Naive B cell (primary cell): ENCODE measurements around the gene AK8. TPM values are rescaled to one million over a fixed set of nuclear protein-coding genes. Genes with fewer than 3 reads are reported as not detected.
A peak's percentile ranks its signal among the peaks of the same experiment; 100 is the strongest.

ENCODE experiments used
- ATAC-seq, 2 donors: fragments of 150-1000 bp; cut with Tn5 transposase; 2 replicates each; pipeline ENCODE4 v1.10.0; 2021; ENCODE audit warnings: low read depth in 2 of 2, mild to moderate bottlenecking in 2 of 2, moderate library complexity in 2 of 2
- DNase-seq: peaks from one replicate; pipeline ENCODE4 v3.0.0; 2022
- H3K27ac Mint-ChIP-seq, 6 donors: one replicate each; pipeline ENCODE4 v1.8.0; 2020 to 2022; ENCODE audit warnings: mild to moderate bottlenecking in 6 of 6, mixed read lengths in 6 of 6, moderate library complexity in 5 of 6, inconsistent platforms in 2 of 6
- H3K27me3 Mint-ChIP-seq, 3 donors: one replicate each; pipeline ENCODE4 v1.8.0; 2021 to 2022; ENCODE audit warnings: mixed read lengths in 3 of 3, mild to moderate bottlenecking in 1 of 3
- H3K36me3 Mint-ChIP-seq, 2 donors: one replicate each; pipeline ENCODE4 v1.8.0; 2020 to 2022; ENCODE audit warnings: mixed read lengths in 2 of 2, inconsistent platforms in 1 of 2, mild to moderate bottlenecking in 1 of 2
- H3K4me1 Mint-ChIP-seq, 3 donors: one replicate each; pipeline ENCODE4 v1.8.0; 2020 to 2022; ENCODE audit warnings: mixed read lengths in 3 of 3, inconsistent platforms in 1 of 3, mild to moderate bottlenecking in 1 of 3, moderate library complexity in 1 of 3
- H3K4me3 Mint-ChIP-seq, 8 donors: one replicate each; pipeline ENCODE4 v1.8.0; 2020 to 2022; ENCODE audit warnings: mild to moderate bottlenecking in 8 of 8, mixed read lengths in 8 of 8, moderate library complexity in 8 of 8, inconsistent platforms in 2 of 8
- H3K9me3 Mint-ChIP-seq, 7 donors: one replicate each; pipeline ENCODE4 v1.8.0; 2020 to 2022; ENCODE audit warnings: mixed read lengths in 7 of 7, mild to moderate bottlenecking in 5 of 7, inconsistent platforms in 2 of 7, moderate library complexity in 1 of 7
- polyA plus RNA-seq, 6 donors: library from polyadenylated mRNA; unstranded; fragments of 300-500 nt; fragmentation: Illumina TruSeq; gene quantifications; one replicate each; pipeline ENCODE4 v1.2.3, GENCODE V29; 2021; ENCODE audit warnings: low read depth in 6 of 6

The AK8 gene
- polyA plus RNA-seq, 6 donors from 2014 or later = 0.70 to 4.7 (median 1.5) TPM

DNA sequence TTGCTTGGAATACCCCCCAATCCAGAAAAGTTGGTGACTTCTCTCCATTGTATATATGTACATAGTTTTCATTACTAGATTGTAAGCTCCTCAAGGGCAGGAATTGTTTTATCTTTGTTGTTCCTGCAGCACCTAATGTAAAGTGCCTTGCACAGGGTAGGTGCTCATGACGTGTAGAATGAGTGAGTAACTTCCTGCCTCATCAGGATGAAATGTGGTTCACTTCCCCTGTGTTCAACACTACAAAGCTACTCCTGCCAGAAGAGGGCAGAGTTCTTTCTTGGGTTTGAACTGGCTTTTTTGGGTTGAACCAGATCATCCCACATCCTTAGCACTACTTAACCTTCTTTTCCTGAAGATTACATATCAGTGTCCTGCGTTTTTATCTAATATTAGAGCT, 183.9 kb downstream of the AK8 start:
- H3K27me3 Mint-ChIP-seq = peaks cover 0 to 9% (median 0%) of the 10 kb centered on the region in 3 donors
- peaks cover 4 to 31% (median 25%) of the 10 kb centered on the region in 7 donors for H3K9me3 Mint-ChIP-seq
- no peaks in the 10 kb centered on the region for H3K4me1 Mint-ChIP-seq
- ATAC-seq (peak; percentile 72 to 86), DNase-seq (no peak)
- no peak overlapping the region for H3K27ac Mint-ChIP-seq
- no peak overlapping the region for H3K4me3 Mint-ChIP-seq
- peaks cover 23 to 32% of the 10 kb centered on the region in 2 donors for H3K36me3 Mint-ChIP-seq

DNA sequence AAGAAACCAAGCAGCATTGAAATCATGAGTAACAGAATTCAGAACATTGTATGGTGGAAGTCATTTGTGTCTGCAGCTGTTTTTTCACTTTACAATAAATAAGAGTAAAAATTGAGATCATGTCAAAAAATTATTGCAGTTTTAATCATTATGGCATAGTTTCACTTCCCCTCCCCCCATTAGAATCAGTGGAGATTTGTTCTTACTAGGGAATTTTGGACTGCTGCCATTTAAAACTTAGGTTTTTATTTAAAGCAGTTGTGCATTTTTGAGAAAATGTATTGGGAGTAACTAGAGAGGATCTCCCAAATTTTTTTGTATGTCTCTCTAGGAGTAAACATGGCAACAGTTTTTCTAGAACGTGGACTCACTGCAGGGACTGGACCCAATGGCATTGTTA, 187.4 kb downstream of the AK8 start:
- no peaks in the 10 kb centered on the region for H3K4me1 Mint-ChIP-seq
- H3K27me3 Mint-ChIP-seq = no peaks in the 10 kb centered on the region
- ATAC-seq (no peak), DNase-seq (no peak)
- peaks cover 0 to 6% (median 0%) of the 10 kb centered on the region in 7 donors for H3K9me3 Mint-ChIP-seq
- no peak overlapping the region for H3K27ac Mint-ChIP-seq
- peaks cover 15 to 26% of the 10 kb centered on the region in 2 donors for H3K36me3 Mint-ChIP-seq
- no peak overlapping the region for H3K4me3 Mint-ChIP-seq

DNA sequence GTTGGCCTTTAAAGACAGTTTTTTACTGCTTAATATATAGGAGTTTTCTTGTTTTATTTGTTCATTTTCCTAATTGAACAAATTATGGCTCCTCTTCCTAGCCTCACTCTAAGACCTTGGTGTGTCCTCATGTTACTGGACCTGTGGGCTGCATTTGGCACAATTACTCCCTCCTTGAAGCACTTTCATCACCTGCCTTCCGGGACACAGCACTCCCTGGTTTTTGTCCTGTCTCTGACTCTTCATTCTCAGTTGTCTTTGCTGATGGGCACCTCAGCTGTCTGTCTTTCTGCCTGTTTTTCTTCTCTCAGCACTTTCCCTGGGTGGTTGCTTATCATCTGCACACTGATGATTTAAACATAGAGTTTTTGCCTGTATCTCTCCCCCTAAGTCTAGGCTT, 194.2 kb downstream of the AK8 start:
- no peaks in the 10 kb centered on the region for H3K9me3 Mint-ChIP-seq
- peaks cover 5 to 7% (median 6%) of the 10 kb centered on the region in 3 donors for H3K4me1 Mint-ChIP-seq
- H3K27ac Mint-ChIP-seq = peak overlapping the region in 1 of 6 donors; percentile 58
- DNase-seq (no peak), ATAC-seq (no peak)
- no peaks in the 10 kb centered on the region for H3K27me3 Mint-ChIP-seq
- H3K4me3 Mint-ChIP-seq = no peak overlapping the region
- peaks cover 21 to 36% of the 10 kb centered on the region in 2 donors for H3K36me3 Mint-ChIP-seq

DNA sequence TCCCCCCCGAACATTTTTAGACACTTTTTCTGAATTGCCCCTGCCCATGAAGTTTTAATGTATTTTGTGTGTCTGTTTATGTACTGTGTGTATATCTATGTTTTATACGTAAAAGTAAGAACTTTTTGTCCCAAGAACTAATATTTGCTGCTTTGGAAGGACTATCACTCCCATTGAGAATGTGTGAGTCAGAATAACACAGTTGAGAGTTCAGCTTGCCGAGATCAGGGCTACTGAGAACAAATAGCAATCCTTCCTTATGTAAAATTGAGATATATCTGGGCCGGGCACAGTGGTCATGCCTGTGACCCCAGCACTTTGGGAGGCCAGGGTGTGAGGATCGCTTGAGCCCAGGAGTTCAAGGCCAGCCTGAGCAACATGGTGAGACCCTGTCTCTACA, 196.5 kb downstream of the AK8 start:
- Mint-ChIP-seq H3K4me3 (peak overlapping the region in 1 of 8 donors; percentile 33), H3K27ac (peak overlapping the region in 1 of 6 donors; percentile 64), H3K36me3 (peaks cover 12 to 26% of the 10 kb centered on the region in 2 donors), H3K9me3 (no peaks in the 10 kb centered on the region), H3K4me1 (peaks cover 12 to 16% (median 16%) of the 10 kb centered on the region in 3 donors), H3K27me3 (no peaks in the 10 kb centered on the region)
- no peak for DNase-seq
- no peak for ATAC-seq

DNA sequence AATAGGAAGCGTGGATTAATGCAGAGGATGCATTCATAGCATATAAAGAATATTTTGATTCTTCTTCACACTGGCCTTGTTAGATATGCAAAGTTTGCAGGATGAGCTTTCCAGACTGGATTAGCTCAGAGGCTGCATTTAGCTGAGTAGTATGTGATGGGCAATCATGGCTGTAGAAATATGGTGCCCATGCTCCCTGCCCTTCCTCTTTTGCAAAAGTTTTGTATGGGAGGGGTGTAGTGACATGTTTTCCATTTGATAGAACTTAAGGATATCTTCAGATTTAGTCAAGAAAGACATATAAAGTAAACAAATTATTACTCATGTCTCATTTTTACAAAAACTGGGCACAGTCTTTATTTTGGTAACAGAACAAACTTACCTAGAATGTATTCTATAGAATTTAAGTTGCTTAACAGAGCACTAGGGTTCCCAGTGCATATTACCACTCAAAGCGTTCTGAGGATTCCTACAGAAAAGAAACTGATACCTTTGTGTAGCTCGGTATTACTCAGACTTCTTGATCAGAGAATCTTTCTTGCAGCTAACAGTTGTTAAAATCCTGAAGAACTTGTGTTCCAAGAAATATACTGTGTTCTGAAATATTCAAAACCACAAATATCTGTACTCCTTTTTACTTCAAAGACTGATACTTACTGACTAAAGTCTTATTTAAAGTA, 198.0 kb downstream of the AK8 start:
- no peak for DNase-seq
- peaks cover 12 to 21% of the 10 kb centered on the region in 2 donors for H3K36me3 Mint-ChIP-seq

DNA sequence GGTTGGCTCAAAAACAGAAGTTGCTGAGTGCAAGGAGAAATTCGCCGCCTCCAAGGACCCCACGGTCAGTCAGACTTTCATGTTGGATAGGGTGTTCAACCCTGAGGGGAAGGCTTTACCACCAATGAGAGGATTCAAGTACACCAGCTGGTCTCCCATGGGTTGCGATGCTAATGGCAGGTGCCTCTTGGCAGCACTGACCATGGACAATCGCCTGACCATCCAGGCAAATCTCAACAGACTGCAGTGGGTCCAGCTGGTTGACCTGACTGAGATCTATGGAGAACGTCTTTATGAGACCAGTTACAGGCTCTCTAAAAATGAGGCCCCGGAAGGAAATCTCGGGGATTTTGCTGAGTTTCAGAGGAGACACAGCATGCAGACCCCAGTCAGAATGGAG, 200.1 kb downstream of the AK8 start:
- peaks cover 8 to 12% of the 10 kb centered on the region in 2 donors for H3K36me3 Mint-ChIP-seq

More for the DNA sequence above, 198.0 kb downstream of the AK8 start:
- ATAC-seq = no peak
- Mint-ChIP-seq H3K27me3 (no peaks in the 10 kb centered on the region), H3K4me1 (peaks cover 16 to 17% (median 16%) of the 10 kb centered on the region in 3 donors), H3K27ac (no peak overlapping the region), H3K9me3 (no peaks in the 10 kb centered on the region), H3K4me3 (no peak overlapping the region)

More for the DNA sequence above, 200.1 kb downstream of the AK8 start:
- Mint-ChIP-seq H3K9me3 (no peaks in the 10 kb centered on the region), H3K4me3 (no peak overlapping the region), H3K27me3 (no peaks in the 10 kb centered on the region), H3K27ac (peak overlapping the region in 1 of 6 donors; percentile 27), H3K4me1 (peaks cover 21 to 28% (median 21%) of the 10 kb centered on the region in 3 donors)
- ATAC-seq (no peak), DNase-seq (no peak)

Other genes starting within 250 kb of the AK8 start
- 1 to 10 TPM; 3.8 to 9.1 (median 7.3) TPM for gene DDX31, start 208.3 kb downstream of the AK8 start, polyA plus RNA-seq
- gene GTF3C4, start 207.8 kb downstream of the AK8 start, polyA plus RNA-seq = 1 to 10 TPM; 3.3 to 4.6 (median 3.9) TPM
- gene SPACA9, start 614 bp upstream of the AK8 start, polyA plus RNA-seq = 1 to 10 TPM; 1.9 to 5.8 (median 3.5) TPM
- gene TSC1, start 66.3 kb upstream of the AK8 start, polyA plus RNA-seq = 10 to 100 TPM in 2 of 6 donors, 1 to 10 TPM in 3, under 1 TPM in 1; 1.00 to 14.4 (median 8.6) TPM
- gene GFI1B, start 100.4 kb upstream of the AK8 start, polyA plus RNA-seq = 1 to 10 TPM in 2 of 6 donors, under 1 TPM in 3, not detected in 1; 0.38 to 1.4 (median 0.89) TPM
- 10 to 100 TPM; 22.3 to 44.2 (median 32.7) TPM for gene GTF3C5, start 152.7 kb upstream of the AK8 start, polyA plus RNA-seq
- gene CEL, start 183.7 kb upstream of the AK8 start, polyA plus RNA-seq = under 1 TPM in 1 of 6 donors, not detected in 5; 0.11 TPM
- 10 to 100 TPM in 2 of 6 donors, 1 to 10 TPM in 4; 5.5 to 17.5 (median 8.7) TPM for gene RALGDS, start 243.0 kb upstream of the AK8 start, polyA plus RNA-seq